SK-N-SH treated with all-trans-retinoic acid at 6 μM for 48 hours (cell line): Measurements from ENCODE around the gene SOX6.

Experiments used
- ATAC-seq: fragments of 200-7000 bp; cut with Tn5 transposase; 3 replicates; pipeline ENCODE4 v1.9.1; 2020; ENCODE audit warnings: mild to moderate bottlenecking, moderate library complexity
- ARNTL ChIP-seq: fragments of 450-650 bp; formaldehyde crosslinking; IDR thresholded peaks from 2 replicates; pipeline ENCODE4 v1.5.0; 2020; ENCODE audit warnings: low read depth, mild to moderate bottlenecking, moderate library complexity, borderline replicate concordance
- BACH2 ChIP-seq: fragments of 250-450 bp; sonication (Bioruptor Pico); IDR thresholded peaks from 2 replicates; pipeline ENCODE4 v1.9.0; 2021; ENCODE audit warnings: mild to moderate bottlenecking, borderline replicate concordance
- CSDC2 ChIP-seq: fragments of 250-450 bp; sonication (Bioruptor Pico); IDR thresholded peaks from 2 replicates; pipeline ENCODE4 v1.5.0; 2020; ENCODE audit warnings: mild to moderate bottlenecking, moderate library complexity
- GLIS3 ChIP-seq: fragments of 250-450 bp; sonication (Bioruptor Pico); IDR thresholded peaks from 2 replicates; pipeline ENCODE4 v1.5.0; 2020; ENCODE audit warnings: mild to moderate bottlenecking, moderate library complexity
- ISL1 ChIP-seq: fragments of 250-450 bp; sonication (Bioruptor Pico); IDR thresholded peaks from 2 replicates; pipeline ENCODE4 v2.1.2; 2022; ENCODE audit warnings: mild to moderate bottlenecking, moderate library complexity
- OSR1 ChIP-seq: fragments of 250-450 bp; sonication (Bioruptor Pico); IDR thresholded peaks from 2 replicates; pipeline ENCODE4 v1.8.0; 2022; ENCODE audit warnings: moderate library complexity, mild to moderate bottlenecking, inconsistent platforms
- PATZ1 ChIP-seq: fragments of 250-450 bp; sonication (Bioruptor Pico); IDR thresholded peaks from 2 replicates; pipeline ENCODE4 v1.8.0; 2020; ENCODE audit warnings: mild to moderate bottlenecking, moderate library complexity, borderline replicate concordance
- POU6F1 ChIP-seq: fragments of 250-450 bp; sonication (Bioruptor Pico); IDR thresholded peaks from 2 replicates; pipeline ENCODE4 v1.8.0; 2021; ENCODE audit warnings: low read depth, mild to moderate bottlenecking, moderate library complexity, borderline replicate concordance
- PPARA ChIP-seq: fragments of 250-450 bp; sonication (Bioruptor Pico); IDR thresholded peaks from 2 replicates; pipeline ENCODE4 v1.5.0; 2020; ENCODE audit warnings: mild to moderate bottlenecking, borderline replicate concordance
- RARB ChIP-seq: fragments of 250-450 bp; sonication (Bioruptor Pico); IDR thresholded peaks from 2 replicates; pipeline ENCODE4 v1.8.0; 2021; ENCODE audit warnings: mild to moderate bottlenecking, moderate library complexity
- SNAI2 ChIP-seq: fragments of 250-450 bp; sonication (Bioruptor Pico); IDR thresholded peaks from 2 replicates; pipeline ENCODE4 v1.5.0; 2020; ENCODE audit warnings: mild to moderate bottlenecking, moderate library complexity
- TCF4 ChIP-seq: fragments of 250-450 bp; sonication (Bioruptor Pico); IDR thresholded peaks from 2 replicates; pipeline ENCODE4 v1.8.0; 2021; ENCODE audit warnings: mild to moderate bottlenecking, moderate library complexity, borderline replicate concordance
- TOX ChIP-seq: fragments of 250-450 bp; sonication (Bioruptor Pico); IDR thresholded peaks from 2 replicates; pipeline ENCODE4 v1.8.0; 2021; ENCODE audit warnings: mild to moderate bottlenecking, moderate library complexity, borderline replicate concordance
- TSHZ2 ChIP-seq: fragments of 250-450 bp; sonication (Bioruptor Pico); IDR thresholded peaks from 2 replicates; pipeline ENCODE4 v1.5.0; 2020; ENCODE audit warnings: mild to moderate bottlenecking, moderate library complexity
- ZFP30 ChIP-seq: fragments of 450-650 bp; formaldehyde crosslinking; IDR thresholded peaks from 2 replicates; pipeline ENCODE4 v1.5.0; 2022; ENCODE audit warnings: mild to moderate bottlenecking, moderate library complexity
- ZNF565 ChIP-seq: fragments of 450-650 bp; formaldehyde crosslinking; conservative IDR thresholded peaks from 2 replicates; pipeline ENCODE4 v1.5.0; 2020; ENCODE audit warnings: low read depth, mild to moderate bottlenecking, moderate library complexity
- ZNF70 ChIP-seq: fragments of 450-650 bp; formaldehyde crosslinking; IDR thresholded peaks from 2 replicates; pipeline ENCODE4 v1.5.0; 2020; ENCODE audit warnings: mild to moderate bottlenecking, moderate library complexity
- ZNF8 ChIP-seq: fragments of 450-650 bp; formaldehyde crosslinking; IDR thresholded peaks from 2 replicates; pipeline ENCODE4 v1.5.0; 2020; ENCODE audit warnings: mild to moderate bottlenecking, moderate library complexity
- TF ChIP-seq, protein P1 (sequence below): fragments of 250-450 bp; sonication (Bioruptor Pico); IDR thresholded peaks from 2 replicates; pipeline ENCODE4 v1.5.1; 2020; ENCODE audit warnings: low read depth, mild to moderate bottlenecking, moderate library complexity

Gene SOX6

DNA sequence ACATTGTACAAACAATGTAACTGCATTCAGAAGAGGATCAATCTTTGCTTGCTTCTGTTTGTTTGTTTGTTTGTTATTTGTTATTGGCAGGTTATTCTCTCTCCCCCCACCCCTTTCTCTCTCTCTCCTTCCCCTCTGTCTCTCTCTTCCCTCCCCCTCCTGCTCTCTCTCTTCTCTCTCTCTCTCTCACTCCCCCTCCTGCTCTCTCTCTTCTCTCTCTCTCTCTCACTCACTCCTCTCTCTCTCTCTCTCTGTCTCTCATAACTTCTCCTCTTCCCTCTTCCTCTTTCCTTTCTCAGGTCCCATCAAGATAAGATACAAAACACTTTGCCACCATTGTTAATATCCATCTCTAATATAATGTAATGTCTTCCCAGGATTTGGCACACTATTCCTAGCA, 236.3 kb downstream of the SOX6 start:
- ATAC-seq: no peak
- TF ChIP-seq, protein P1, sequence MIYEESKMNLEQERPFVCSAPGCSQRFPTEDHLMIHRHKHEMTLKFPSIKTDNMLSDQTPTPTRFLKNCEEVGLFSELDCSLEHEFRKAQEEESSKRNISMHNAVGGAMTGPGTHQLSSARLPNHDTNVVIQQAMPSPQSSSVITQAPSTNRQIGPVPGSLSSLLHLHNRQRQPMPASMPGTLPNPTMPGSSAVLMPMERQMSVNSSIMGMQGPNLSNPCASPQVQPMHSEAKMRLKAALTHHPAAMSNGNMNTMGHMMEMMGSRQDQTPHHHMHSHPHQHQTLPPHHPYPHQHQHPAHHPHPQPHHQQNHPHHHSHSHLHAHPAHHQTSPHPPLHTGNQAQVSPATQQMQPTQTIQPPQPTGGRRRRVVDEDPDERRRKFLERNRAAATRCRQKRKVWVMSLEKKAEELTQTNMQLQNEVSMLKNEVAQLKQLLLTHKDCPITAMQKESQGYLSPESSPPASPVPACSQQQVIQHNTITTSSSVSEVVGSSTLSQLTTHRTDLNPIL (CRISPR knock-in tag): no peak
- TF ChIP-seq ZNF565 (CRISPR knock-in tag) (no peak), ZNF70 (CRISPR knock-in tag) (no peak), SNAI2 (CRISPR knock-in tag) (no peak)

- no peak for ATAC-seq
- TF ChIP-seq, protein P1 (CRISPR knock-in tag): no peak
- no peak for TF ChIP-seq ZFP30 (CRISPR knock-in tag)
- TF ChIP-seq GLIS3 (CRISPR knock-in tag): no peak
- TF ChIP-seq BACH2 (CRISPR knock-in tag): no peak
Observed at GRCh38 chr11:16117989-16118756, 238.2 kb downstream of the SOX6 start.

- no peak for ATAC-seq
Observed at GRCh38 chr11:16114978-16115871, 241.1 kb downstream of the SOX6 start.

GRCh38 chr11:16114431-16114830, 241.9 kb downstream of the SOX6 start:
- ATAC-seq: no peak
- TF ChIP-seq POU6F1 (CRISPR knock-in tag): no peak
- no peak for TF ChIP-seq CSDC2 (CRISPR knock-in tag)
- no peak for TF ChIP-seq TCF4 (CRISPR knock-in tag)
- TF ChIP-seq RARB (CRISPR knock-in tag): no peak
- no peak for TF ChIP-seq ZFP30 (CRISPR knock-in tag)
- TF ChIP-seq TOX: no peak
- TF ChIP-seq ZNF70 (CRISPR knock-in tag): no peak
- TF ChIP-seq OSR1 (CRISPR knock-in tag): no peak
- no peak for TF ChIP-seq ARNTL (CRISPR knock-in tag)
- TF ChIP-seq ISL1 (CRISPR knock-in tag): no peak
- no peak for TF ChIP-seq BACH2 (CRISPR knock-in tag)

More at GRCh38 chr11:16114978-16115871, 241.1 kb downstream of the SOX6 start:
- TF ChIP-seq TSHZ2 (CRISPR knock-in tag) (no peak), CSDC2 (CRISPR knock-in tag) (no peak), ARNTL (CRISPR knock-in tag) (no peak), ISL1 (CRISPR knock-in tag) (no peak), PPARA (CRISPR knock-in tag) (no peak), SNAI2 (CRISPR knock-in tag) (no peak), PATZ1 (CRISPR knock-in tag) (no peak), ZNF70 (CRISPR knock-in tag) (no peak), ZNF8 (CRISPR knock-in tag) (no peak)
- TF ChIP-seq, all 23 proteins: peak for 0
